A673 (cell line): ENCODE results near the gene DDR2. TPM values are rescaled to one million over a fixed set of nuclear protein-coding genes. Genes with fewer than 3 reads are reported as not detected.

Source experiments
- BruUV-seq: library from RNA; stranded (reverse); fragments of 400-500 nt; replicated peaks from 2 replicates; lab custom pipeline; 2021; lab: Mats Ljungman, UMichigan
- CTCF ChIA-PET: fragments of 300-600 bp; sonication (Branson Sonifier 250); formaldehyde crosslinking; loops from one replicate; lab custom pipeline; 2022; ENCODE audit warnings: antibody characterized with exemption; lab: Charles Lee
- POLR2A ChIA-PET: fragments of 300-600 bp; sonication (Branson Sonifier 250); formaldehyde crosslinking; loops from one replicate; lab custom pipeline; 2022; ENCODE audit warnings: antibody characterized with exemption; ENCODE audit not compliant: low non-redundant PET; lab: Charles Lee
- DNase-seq: peaks from one replicate; pipeline ENCODE4 v3.0.0-alpha.2; 2015; ENCODE audit warnings: low spot score
- H3K27ac ChIP-seq: fragments of 200-600 bp; sonication (generic); 2 replicates; pipeline ENCODE4 v1.5.1; 2016; ENCODE audit warnings: mixed run types, low read depth, mild to moderate bottlenecking, mixed read lengths, antibody characterized with exemption, low read length; ENCODE audit not compliant: poor library complexity, severe bottlenecking
- H3K27me3 ChIP-seq: fragments of 200-600 bp; sonication (generic); replicated peaks from 2 replicates; pipeline ENCODE4 v1.6.1; 2017; ENCODE audit warnings: mixed run types, low read depth, mild to moderate bottlenecking, mixed read lengths, antibody characterized with exemption, low read length; ENCODE audit not compliant: insufficient read depth, poor library complexity
- H3K36me3 ChIP-seq: fragments of 200-600 bp; sonication (generic); 2 replicates; pipeline ENCODE4 v1.6.1; 2016; ENCODE audit warnings: mixed run types, mild to moderate bottlenecking, mixed read lengths, antibody characterized with exemption, low read length; ENCODE audit not compliant: insufficient read depth, poor library complexity, severe bottlenecking
- H3K4me1 ChIP-seq: fragments of 200-600 bp; sonication (generic); 2 replicates; pipeline ENCODE4 v1.6.1; 2017; ENCODE audit warnings: mixed run types, mild to moderate bottlenecking, mixed read lengths, antibody characterized with exemption, low read length; ENCODE audit not compliant: insufficient read depth, poor library complexity, severe bottlenecking
- H3K4me3 ChIP-seq: fragments of 200-600 bp; sonication (generic); 2 replicates; pipeline ENCODE4 v1.5.1; 2016; ENCODE audit warnings: low read depth, mixed run types, mild to moderate bottlenecking, mixed read lengths, low read length; ENCODE audit not compliant: poor library complexity, severe bottlenecking
- H3K9me3 ChIP-seq: fragments of 200-600 bp; sonication (generic); 2 replicates; pipeline ENCODE4 v1.6.1; 2016; ENCODE audit warnings: mixed run types, low read depth, mild to moderate bottlenecking, mixed read lengths, antibody characterized with exemption, low read length; ENCODE audit not compliant: poor library complexity, severe bottlenecking
- CTCF ChIP-seq: fragments of 300-800, 200-600 bp; sonication (generic); conservative IDR thresholded peaks from 2 replicates; pipeline ENCODE4 v1.5.1; 2017; ENCODE audit warnings: low read depth, mild to moderate bottlenecking, antibody characterized with exemption, low read length, moderate library complexity, mixed read lengths
- EZH2 ChIP-seq: fragments of 200-600 bp; sonication (generic); IDR thresholded peaks from 2 replicates; pipeline ENCODE4 v1.6.1; 2017; ENCODE audit warnings: borderline replicate concordance, low read depth, mild to moderate bottlenecking, mixed read lengths, antibody characterized with exemption, low read length; ENCODE audit not compliant: poor library complexity, severe bottlenecking
- intact Hi-C: fragments of 100-400 bp; cut with micrococcal nuclease; formaldehyde crosslinking; loops from one replicate; pipeline ENCODE4 v1.10.0; 2022; ENCODE audit not compliant: unreplicated experiment
- total RNA-seq: library from RNA; stranded (reverse); gene quantifications from 2 replicates; pipeline ENCODE4 v1.2.3, GENCODE V29; 2021

Gene DDR2
- total RNA-seq, 1 experiment from 2014 or later, result 121 TPM

- no TSS peak for BruUV-seq
- intact Hi-C loops, result loop anchor here (10.0 kb wide), 2 partner anchors 206 to 564 kb away; no protein-coding TSS in a partner anchor
- no peak overlapping the region for H3K27ac ChIP-seq
- peaks cover 20% of the 10 kb centered on the region for H3K9me3 ChIP-seq
- H3K4me3 ChIP-seq, result no peak overlapping the region
- no peaks in the 10 kb centered on the region for H3K36me3 ChIP-seq
- TF ChIP-seq CTCF (no peak), EZH2 (no peak)
- ChIA-PET POLR2A (interaction anchor here (0.6 kb wide), 1 partner anchor 96 kb away, joined by 3 read pairs; no protein-coding TSS in a partner anchor), CTCF (no interaction called here)
- DNase-seq, result no peak
- no peaks in the 10 kb centered on the region for H3K27me3 ChIP-seq
- no peaks in the 10 kb centered on the region for H3K4me1 ChIP-seq
Measured at GRCh38 chr1:162619076-162619475, 13.2 kb upstream of the DDR2 start.

- H3K27me3 ChIP-seq, result no peaks in the 10 kb centered on the region
- ChIA-PET POLR2A (no interaction called here), CTCF (no interaction called here)
- H3K4me3 ChIP-seq, result no peak overlapping the region
- DNase-seq, result no peak
- intact Hi-C loops, result no loop called here
- peaks cover 1% of the 10 kb centered on the region for H3K4me1 ChIP-seq
- peaks cover 20% of the 10 kb centered on the region for H3K9me3 ChIP-seq
- BruUV-seq, result no TSS peak
- H3K36me3 ChIP-seq, result no peaks in the 10 kb centered on the region
- TF ChIP-seq CTCF (no peak), EZH2 (no peak)
- no peak overlapping the region for H3K27ac ChIP-seq
Measured at GRCh38 chr1:162621256-162621655, 11.0 kb upstream of the DDR2 start.

GRCh38 chr1:162625679-162626078, 6.6 kb upstream of the DDR2 start:
- ChIA-PET POLR2A (no interaction called here), CTCF (no interaction called here)
- no peaks in the 10 kb centered on the region for H3K9me3 ChIP-seq
- DNase-seq, result no peak
- no peaks in the 10 kb centered on the region for H3K27me3 ChIP-seq
- H3K36me3 ChIP-seq, result no peaks in the 10 kb centered on the region
- peaks cover 37% of the 10 kb centered on the region for H3K4me1 ChIP-seq
- TF ChIP-seq EZH2 (no peak), CTCF (no peak)
- no TSS peak for BruUV-seq
- no peak overlapping the region for H3K27ac ChIP-seq
- no peak overlapping the region for H3K4me3 ChIP-seq
- intact Hi-C loops, result no loop called here
